AG04449 (cell line): ENCODE measurements around the gene MMP11.

Experiments
- CTCF ChIA-PET: fragments of 350-600 bp; formaldehyde crosslinking; extraction: SDS; loops from one replicate; lab custom pipeline; 2021; ENCODE audit warnings: antibody characterized with exemption; lab: Yijun Ruan, JAX
- POLR2A ChIA-PET: fragments of 400-600, 350-600 bp; formaldehyde crosslinking; extraction: SDS; loops from one replicate; lab custom pipeline; 2020; ENCODE audit warnings: antibody characterized with exemption, inconsistent platforms; lab: Yijun Ruan, JAX
- DNase-seq: peaks from one replicate; pipeline ENCODE4 v3.0.0-alpha.2; 2010; ENCODE audit warnings: low read depth, low spot score
- H3K4me3 ChIP-seq: 2 replicates; pipeline ENCODE4 v1.5.1; 2011; ENCODE audit warnings: low read depth, mild to moderate bottlenecking, control low read depth, low read length
- CTCF ChIP-seq: IDR thresholded peaks from one replicate; pipeline ENCODE4 v1.5.1; 2011; ENCODE audit warnings: mild to moderate bottlenecking, moderate library complexity, low read length, control low read depth, inconsistent platforms; ENCODE audit not compliant: insufficient read depth; ENCODE audit errors: missing control alignments

The MMP11 gene

GRCh38 chr22:23827351-23827995, 54.8 kb downstream of the MMP11 start:
- no peak for DNase-seq
- CTCF ChIA-PET: interaction anchor here (1.1 to 4.5 kb wide), 3 partner anchors 18 to 59 kb away, joined by 3 to 21 read pairs (median 5); partner anchors contain the start of gene CHCHD10
- H3K4me3 ChIP-seq: no peak overlapping the region
- TF ChIP-seq CTCF: no peak
- POLR2A ChIA-PET: interaction anchor here (0.7 kb wide), 1 partner anchor 668 kb away, joined by 3 read pairs; no protein-coding TSS in a partner anchor

- TF ChIP-seq CTCF: no peak
- no peak for DNase-seq
- POLR2A ChIA-PET: no interaction called here
- CTCF ChIA-PET: interaction anchor here (0.6 to 1.6 kb wide), 5 partner anchors 20 to 61 kb away, joined by 3 to 8 read pairs (median 5); partner anchors contain the start of gene CHCHD10
- H3K4me3 ChIP-seq: no peak overlapping the region
Measured at GRCh38 chr22:23828800-23829680, 56.4 kb downstream of the MMP11 start.

DNA sequence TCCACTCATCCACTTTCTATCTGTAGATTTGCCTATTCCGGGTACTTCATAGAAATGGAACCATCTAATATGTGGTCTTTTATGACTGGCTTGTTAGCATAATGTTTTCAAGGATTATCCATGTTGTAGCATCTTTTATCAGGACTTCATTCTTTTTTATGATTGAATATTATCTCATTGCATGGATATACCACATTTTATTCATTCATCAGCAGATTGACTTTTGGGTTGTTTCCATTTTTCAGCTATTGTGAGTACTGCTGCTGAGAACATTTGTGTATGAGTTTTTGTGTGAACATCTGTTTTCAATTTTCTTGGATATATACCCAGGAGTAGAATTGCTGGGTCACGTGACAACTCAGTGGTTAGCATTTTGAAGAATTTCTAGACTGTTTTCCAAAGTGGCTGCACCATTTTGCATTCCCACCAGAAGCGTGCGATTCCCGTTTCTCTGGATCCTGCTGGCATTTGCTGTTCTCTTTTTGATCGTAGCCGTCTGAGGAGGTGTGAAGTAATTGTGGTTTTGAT, 57.3 kb downstream of the MMP11 start:
- TF ChIP-seq CTCF: no peak
- CTCF ChIA-PET: interaction anchor here (0.9 to 2.4 kb wide), 4 partner anchors 20 to 62 kb away, joined by 5 to 8 read pairs (median 6); partner anchors contain the start of gene CHCHD10

DNA sequence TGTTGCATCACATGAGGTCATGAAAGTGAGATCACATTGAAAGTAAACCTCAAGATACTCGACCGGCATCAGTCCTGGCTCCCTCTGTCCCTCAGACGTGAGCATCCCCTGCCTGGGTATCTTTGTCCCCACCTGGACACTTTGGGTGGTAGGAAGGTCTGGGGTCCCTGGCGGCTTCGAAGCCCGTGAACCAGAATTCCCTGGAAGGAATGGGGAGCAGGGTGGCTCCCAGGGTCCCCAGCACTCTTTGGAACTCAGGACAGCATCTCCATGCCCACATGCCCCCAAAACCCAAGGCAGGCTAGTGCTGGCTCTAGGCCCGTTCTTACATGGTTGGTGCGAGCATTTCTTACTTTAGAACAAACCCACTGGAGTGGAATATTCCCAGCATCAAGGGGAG, 58.6 kb downstream of the MMP11 start:
- no peak overlapping the region for H3K4me3 ChIP-seq
- DNase-seq: no peak
- ChIA-PET POLR2A (interaction anchor here (0.7 kb wide), 1 partner anchor 767 kb away, joined by 3 read pairs; no protein-coding TSS in a partner anchor), CTCF (interaction anchor here (1.3 to 5.0 kb wide), 4 partner anchors 15 to 64 kb away, joined by 4 to 38 read pairs (median 6); partner anchors contain the start of gene CHCHD10)
- no peak for TF ChIP-seq CTCF

More for the DNA sequence above, 57.3 kb downstream of the MMP11 start:
- DNase-seq: peak; percentile 76
- POLR2A ChIA-PET: no interaction called here
- H3K4me3 ChIP-seq: no peak overlapping the region

- CTCF ChIA-PET: interaction anchor here (0.9 to 5.0 kb wide), 5 partner anchors 14 to 88 kb away, joined by 3 to 38 read pairs (median 5); partner anchors contain the start of gene CHCHD10
- POLR2A ChIA-PET: no interaction called here
- TF ChIP-seq CTCF: no peak
- no peak overlapping the region for H3K4me3 ChIP-seq
- DNase-seq: no peak
Measured at GRCh38 chr22:23831781-23832180, 59.1 kb downstream of the MMP11 start.
